OCI-LY1 (cell line): Measurements from ENCODE around the gene HACL1.

Experiments
- H2AFZ ChIP-seq: fragments of 200-600 bp; sonication (generic), shearing (Covaris generic); 2 replicates; pipeline ENCODE4 v1.6.0; 2014; ENCODE audit warnings: antibody characterized with exemption, mild to moderate bottlenecking, low read length
- H3F3A ChIP-seq: fragments of 200-600 bp; sonication (generic), shearing (Covaris generic); 2 replicates; pipeline ENCODE4 v1.6.0; 2014; ENCODE audit warnings: mild to moderate bottlenecking, antibody characterized with exemption, low read length, moderate library complexity; ENCODE audit not compliant: insufficient read depth
- H3K27ac ChIP-seq: fragments of 200-600 bp; sonication (generic); 2 replicates; pipeline ENCODE4 v1.5.1; 2014; ENCODE audit warnings: low read length, mixed run types, mild to moderate bottlenecking, low read depth; ENCODE audit not compliant: poor library complexity, severe bottlenecking
- H3K27me3 ChIP-seq: fragments of 200-600 bp; sonication (generic); 2 replicates; pipeline ENCODE4 v1.6.0; 2014; ENCODE audit warnings: antibody characterized with exemption, mild to moderate bottlenecking, low read length, moderate library complexity; ENCODE audit not compliant: insufficient read depth
- H3K36me3 ChIP-seq: fragments of 200-600 bp; sonication (generic); 2 replicates; pipeline ENCODE4 v1.6.1; 2014; ENCODE audit warnings: mild to moderate bottlenecking, antibody characterized with exemption, low read length, moderate library complexity, mixed read lengths; ENCODE audit not compliant: insufficient read depth
- H3K4me1 ChIP-seq: fragments of 200-600 bp; sonication (generic); 2 replicates; pipeline ENCODE4 v1.5.1; 2014; ENCODE audit warnings: mild to moderate bottlenecking, low read length, moderate library complexity; ENCODE audit not compliant: insufficient read depth, severe bottlenecking
- H3K4me2 ChIP-seq: fragments of 200-600 bp; sonication (generic), shearing (Covaris generic); 2 replicates; pipeline ENCODE4 v1.6.1; 2014; ENCODE audit warnings: low read length
- H3K4me3 ChIP-seq: fragments of 200-600 bp; sonication (generic); 2 replicates; pipeline ENCODE4 v1.5.1; 2014; ENCODE audit warnings: low read length, low read depth, mild to moderate bottlenecking, mixed read lengths; ENCODE audit not compliant: poor library complexity, severe bottlenecking
- H3K79me2 ChIP-seq: fragments of 200-600 bp; shearing (Covaris generic); 2 replicates; pipeline ENCODE4 v1.6.1; 2016; ENCODE audit warnings: mixed run types, low read length, mixed read lengths; ENCODE audit not compliant: insufficient read depth
- H3K9ac ChIP-seq: fragments of 200-600 bp; sonication (generic), shearing (Covaris generic); 2 replicates; pipeline ENCODE4 v1.6.1; 2014; ENCODE audit warnings: mild to moderate bottlenecking, low read length, mixed read lengths
- H3K9me2 ChIP-seq: fragments of 200-600 bp; sonication (generic), shearing (Covaris generic); 2 replicates; pipeline ENCODE4 v1.6.1; 2014; ENCODE audit warnings: low read depth, mild to moderate bottlenecking, low read length, mixed read lengths
- H3K9me3 ChIP-seq: fragments of 200-600 bp; shearing (Covaris generic); 2 replicates; pipeline ENCODE4 v1.6.1; 2014; ENCODE audit warnings: low read length, mixed read lengths
- H4K20me1 ChIP-seq: fragments of 200-600 bp; sonication (generic), shearing (Covaris generic); 2 replicates; pipeline ENCODE4 v1.6.0; 2016; ENCODE audit warnings: mild to moderate bottlenecking, low read length; ENCODE audit not compliant: insufficient read depth
- CTCF ChIP-seq: fragments of 200-600 bp; sonication (generic), shearing (Covaris generic); IDR thresholded peaks from 2 replicates; pipeline ENCODE4 v1.5.1; 2017; ENCODE audit warnings: mild to moderate bottlenecking, antibody characterized with exemption, low read length, moderate library complexity, mixed read lengths
- EZH2 ChIP-seq: fragments of 200-600 bp; sonication (generic), shearing (Covaris generic); IDR thresholded peaks from 2 replicates; pipeline ENCODE4 v1.8.0; 2017; ENCODE audit warnings: borderline replicate concordance, mixed run types, mild to moderate bottlenecking, antibody characterized with exemption, low read length, moderate library complexity, mixed read lengths

Gene HACL1

DNA sequence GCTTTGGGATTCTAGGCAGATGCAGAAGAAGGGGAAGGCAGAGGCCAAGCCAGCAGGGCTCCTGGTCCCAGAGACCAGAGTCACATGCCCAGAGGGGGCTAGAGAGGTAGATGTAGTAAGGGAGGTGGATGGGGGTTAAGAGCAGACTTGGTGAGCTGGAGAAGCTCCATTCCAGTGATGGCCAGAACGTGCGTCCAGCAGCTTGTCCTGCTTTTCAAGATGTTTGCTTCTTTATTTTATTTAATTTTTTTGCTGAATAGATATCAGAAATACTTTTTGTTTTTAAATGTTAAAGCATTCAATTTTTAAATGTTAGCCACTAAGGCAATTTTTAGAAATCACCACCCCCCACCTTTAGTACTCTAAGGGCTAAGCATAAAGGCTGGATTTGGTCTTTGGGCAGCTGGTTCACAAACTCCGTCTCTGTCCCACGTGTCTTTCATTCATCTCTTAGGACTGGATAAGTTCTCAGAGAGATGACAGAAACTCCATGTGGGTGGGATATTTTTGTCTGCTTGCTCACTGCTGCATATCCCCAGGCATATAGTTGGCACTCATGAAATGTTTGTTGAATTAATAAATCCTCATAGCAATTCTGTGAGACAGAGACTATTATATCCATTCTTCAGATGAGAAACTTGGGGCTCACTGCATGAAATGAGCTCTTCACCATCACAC, 86.6 kb downstream of the HACL1 start:
- Histone ChIP-seq H3K9ac (no peak overlapping the region), H2AFZ (no peak overlapping the region), H3K27ac (no peak overlapping the region), H3K36me3 (no peaks in the 10 kb centered on the region), H3F3A (no peaks in the 10 kb centered on the region), H4K20me1 (no peaks in the 10 kb centered on the region), H3K79me2 (no peaks in the 10 kb centered on the region), H3K4me2 (no peak overlapping the region), H3K27me3 (peaks cover 4% of the 10 kb centered on the region; the same call in 1 of the 2 replicates), H3K4me1 (peaks cover 8% of the 10 kb centered on the region), H3K9me3 (no peaks in the 10 kb centered on the region), H3K4me3 (no peak overlapping the region), H3K9me2 (no peaks in the 10 kb centered on the region)
- TF ChIP-seq EZH2: no peak
- TF ChIP-seq CTCF: no peak

GRCh38 chr3:15513810-15514662, 87.3 kb downstream of the HACL1 start:
- Histone ChIP-seq H2AFZ (no peak overlapping the region), H3K9me2 (no peaks in the 10 kb centered on the region), H3K4me3 (no peak overlapping the region), H3F3A (no peaks in the 10 kb centered on the region), H3K4me2 (no peak overlapping the region), H3K9ac (no peak overlapping the region), H3K27me3 (peaks cover 4% of the 10 kb centered on the region; the same call in 1 of the 2 replicates), H3K9me3 (no peaks in the 10 kb centered on the region), H3K79me2 (no peaks in the 10 kb centered on the region), H4K20me1 (no peaks in the 10 kb centered on the region), H3K36me3 (no peaks in the 10 kb centered on the region), H3K27ac (no peak overlapping the region), H3K4me1 (peaks cover 8% of the 10 kb centered on the region)
- TF ChIP-seq EZH2 (no peak), CTCF (no peak)

DNA sequence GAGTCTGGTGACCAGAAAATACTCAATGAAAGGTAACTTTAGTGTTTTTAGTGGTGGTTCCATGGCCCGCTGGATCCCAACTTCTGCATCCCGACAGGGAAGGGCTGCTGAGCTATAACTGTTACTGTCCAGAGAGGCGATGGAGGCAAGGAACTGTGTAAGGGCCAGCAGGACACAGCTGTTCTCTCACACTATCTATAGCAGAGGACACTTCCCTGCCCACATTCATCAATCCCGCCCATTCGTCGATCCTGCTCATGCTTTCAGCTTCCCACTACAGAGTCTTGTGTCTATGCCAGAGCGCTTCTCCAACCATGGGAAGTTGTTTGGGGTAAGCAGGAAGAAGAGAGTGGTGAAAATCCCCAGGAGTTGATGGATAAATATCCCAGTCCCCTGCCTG, 88.3 kb downstream of the HACL1 start:
- H3K9me2 ChIP-seq: no peaks in the 10 kb centered on the region
- no peaks in the 10 kb centered on the region for H3K79me2 ChIP-seq
- TF ChIP-seq EZH2: no peak
- TF ChIP-seq CTCF: no peak
- H3K9me3 ChIP-seq: no peaks in the 10 kb centered on the region
- no peaks in the 10 kb centered on the region for H3K36me3 ChIP-seq
- no peak overlapping the region for H2AFZ ChIP-seq
- no peak overlapping the region for H3K9ac ChIP-seq
- peaks cover 4% of the 10 kb centered on the region; the same call in 1 of the 2 replicates for H3K27me3 ChIP-seq
- H3F3A ChIP-seq: no peaks in the 10 kb centered on the region
- H4K20me1 ChIP-seq: no peaks in the 10 kb centered on the region
- no peak overlapping the region for H3K4me3 ChIP-seq
- no peak overlapping the region for H3K27ac ChIP-seq
- peaks cover 8% of the 10 kb centered on the region for H3K4me1 ChIP-seq
- H3K4me2 ChIP-seq: no peak overlapping the region
